Suprapubic skin (tissue), 3 donors: ENCODE results near the gene IL18BP.

Source experiments
- CTCF ChIP-seq, 2 donors: fragments of 200-600 bp in 1 of 2; fragments of 450-650 bp in 1 of 2; sonication (generic) in 1 of 2; IDR thresholded peaks; one replicate each; pipeline ENCODE4 v1.5.1; 2016 to 2019; ENCODE audit warnings: antibody characterized with exemption in 2 of 2, mild to moderate bottlenecking in 1 of 2, moderate library complexity in 1 of 2
- POLR2A ChIP-seq, 2 donors: fragments of 450-650 bp; IDR thresholded peaks; one replicate each; pipeline ENCODE4 v1.6.1; 2017; ENCODE audit warnings: antibody characterized with exemption in 2 of 2, mild to moderate bottlenecking in 2 of 2, moderate library complexity in 2 of 2

- TF ChIP-seq POLR2A (IDR thresholded peaks at IDR 0.05) (peak in 1 of 2 donors; percentile 8), CTCF (IDR thresholded peaks at IDR 0.05) (no peak)
Observed at GRCh38 chr11:72040491-72041363, 42.0 kb downstream of the IL18BP start.
